HG03520 (cell line): ENCODE measurements around the gene RINL.
"Not testable (repeated sequence)": the region's sequence is repeated elsewhere in the genome, so short reads cannot be mapped to it uniquely, and the experiment has no call there.

ENCODE experiments used
- ATAC-seq: cut with Tn5 transposase; IDR thresholded peaks from one replicate; pipeline ENCODE4 v1.9.1; 2021; ENCODE audit warnings: mild to moderate bottlenecking, moderate library complexity; ENCODE audit not compliant: unreplicated experiment

RINL gene

GRCh38 chr19:38878575-38879399, 712 bp upstream of the RINL start:
- no peak for ATAC-seq

- no peak for ATAC-seq
These were observed 2.2 kb downstream of the RINL start for GRCh38 chr19:38875656-38876395.

GRCh38 chr19:38873400-38873799, 4.7 kb downstream of the RINL start:
- not testable (repeated sequence) for ATAC-seq

GRCh38 chr19:38870612-38871011, 7.5 kb downstream of the RINL start:
- ATAC-seq, result no peak

GRCh38 chr19:38869836-38870607, 8.1 kb downstream of the RINL start:
- ATAC-seq, result peak; percentile 71

- ATAC-seq, result no peak
These were observed 8.8 kb downstream of the RINL start for GRCh38 chr19:38869160-38869835.

- no peak for ATAC-seq
These were observed 9.5 kb downstream of the RINL start for GRCh38 chr19:38868551-38868950.

- ATAC-seq, result no peak
These were observed 10.8 kb downstream of the RINL start for GRCh38 chr19:38867171-38867780.

- no peak for ATAC-seq
These were observed 15.6 kb downstream of the RINL start for GRCh38 chr19:38862321-38863059.

GRCh38 chr19:38861368-38861767, 16.7 kb downstream of the RINL start:
- no peak for ATAC-seq

GRCh38 chr19:38859631-38860204, 18.4 kb downstream of the RINL start:
- ATAC-seq, result not testable (repeated sequence)

GRCh38 chr19:38856813-38857212, 21.3 kb downstream of the RINL start:
- ATAC-seq, result no peak

GRCh38 chr19:38855751-38856150, 22.3 kb downstream of the RINL start:
- not testable (repeated sequence) for ATAC-seq

GRCh38 chr19:38854961-38855360, 23.1 kb downstream of the RINL start:
- ATAC-seq, result not testable (repeated sequence)

GRCh38 chr19:38853214-38853613, 24.9 kb downstream of the RINL start:
- ATAC-seq, result no peak

GRCh38 chr19:38852231-38853044, 25.6 kb downstream of the RINL start:
- ATAC-seq, result no peak

- ATAC-seq, result no peak
These were observed 26.3 kb downstream of the RINL start for GRCh38 chr19:38851622-38852230.

- no peak for ATAC-seq
These were observed 27.0 kb downstream of the RINL start for GRCh38 chr19:38850976-38851621.
